Astrocyte of the spinal cord (primary cell): ENCODE results near the gene ROR1.

ENCODE experiments used
- DNase-seq: peaks from one replicate; pipeline ENCODE4 v3.0.0; 2011; ENCODE audit warnings: low read depth, low spot score
- H3K4me3 ChIP-seq: 2 replicates; pipeline ENCODE4 v1.5.1; 2011; ENCODE audit warnings: low read depth, mild to moderate bottlenecking, low read length, moderate library complexity
- CTCF ChIP-seq: IDR thresholded peaks from 2 replicates; pipeline ENCODE4 v1.5.1; 2012; ENCODE audit warnings: low read depth, mild to moderate bottlenecking, low read length, inconsistent platforms
- in situ Hi-C: cut with HindIII; loops from 2 replicates; pipeline ENCODE4 v1.10.0; 2017; ENCODE audit warnings: low sequenced_read_pairs

Gene ROR1

GRCh38 chr1:63757334-63757733 is 16.5 kb upstream of the ROR1 start:
- no peak for TF ChIP-seq CTCF
- H3K4me3 ChIP-seq, result no peak overlapping the region
- in situ Hi-C loops, result no loop called here
- DNase-seq, result no peak

GRCh38 chr1:63758791-63759190 is 15.0 kb upstream of the ROR1 start:
- TF ChIP-seq CTCF, result no peak
- DNase-seq, result no peak
- in situ Hi-C loops, result no loop called here
- no peak overlapping the region for H3K4me3 ChIP-seq

GRCh38 chr1:63759778-63760177 is 14.0 kb upstream of the ROR1 start:
- in situ Hi-C loops, result no loop called here
- no peak overlapping the region for H3K4me3 ChIP-seq
- DNase-seq, result no peak
- TF ChIP-seq CTCF, result no peak

- no peak for TF ChIP-seq CTCF
- in situ Hi-C loops, result no loop called here
- no peak overlapping the region for H3K4me3 ChIP-seq
- no peak for DNase-seq
Measured at GRCh38 chr1:63770381-63770780, 3.4 kb upstream of the ROR1 start.

GRCh38 chr1:63772201-63772600 is 1.6 kb upstream of the ROR1 start:
- no peak overlapping the region for H3K4me3 ChIP-seq

GRCh38 chr1:63772876-63773275 is 941 bp upstream of the ROR1 start:
- no peak for TF ChIP-seq CTCF
- DNase-seq, result no peak
- no peak overlapping the region for H3K4me3 ChIP-seq
- in situ Hi-C loops, result no loop called here

More at GRCh38 chr1:63772201-63772600, 1.6 kb upstream of the ROR1 start:
- in situ Hi-C loops, result no loop called here
- DNase-seq, result no peak
- TF ChIP-seq CTCF, result no peak

- TF ChIP-seq CTCF, result no peak
- H3K4me3 ChIP-seq, result peak overlapping the region; percentile 69
- no peak for DNase-seq
- in situ Hi-C loops, result no loop called here
Measured at GRCh38 chr1:63773496-63773814, 362 bp upstream of the ROR1 start.
